NT2/D1 (cell line): Measurements from ENCODE around the gene RBMS3.

Experiments
- SUZ12 ChIP-seq: IDR thresholded peaks from 2 replicates; pipeline ENCODE4 v1.6.1; 2011; ENCODE audit not compliant: insufficient read length, insufficient read depth; ENCODE audit errors: extremely low read depth
- YY1 ChIP-seq: IDR thresholded peaks from 2 replicates; pipeline ENCODE4 v1.6.1; 2011; ENCODE audit not compliant: insufficient read length, insufficient read depth
- ZNF274 ChIP-seq: IDR thresholded peaks from 2 replicates; pipeline ENCODE4 v1.6.1; 2011; ENCODE audit warnings: mild to moderate bottlenecking, low read depth, low read length

GRCh38 chr3:29389362-29389761, 108.5 kb downstream of the RBMS3 start:
- no peak for TF ChIP-seq ZNF274
- no peak for TF ChIP-seq YY1
- TF ChIP-seq SUZ12 = no peak
